GM19463 (cell line): Measurements from ENCODE around the gene KITLG.
"Not testable (repeated sequence)": the region's sequence is repeated elsewhere in the genome, so short reads cannot be mapped to it uniquely, and the experiment has no call there.

Source experiments
- ATAC-seq: cut with Tn5 transposase; IDR thresholded peaks from one replicate; pipeline ENCODE4 v1.9.1; 2021; ENCODE audit warnings: mild to moderate bottlenecking, moderate library complexity; ENCODE audit not compliant: unreplicated experiment

KITLG gene

DNA sequence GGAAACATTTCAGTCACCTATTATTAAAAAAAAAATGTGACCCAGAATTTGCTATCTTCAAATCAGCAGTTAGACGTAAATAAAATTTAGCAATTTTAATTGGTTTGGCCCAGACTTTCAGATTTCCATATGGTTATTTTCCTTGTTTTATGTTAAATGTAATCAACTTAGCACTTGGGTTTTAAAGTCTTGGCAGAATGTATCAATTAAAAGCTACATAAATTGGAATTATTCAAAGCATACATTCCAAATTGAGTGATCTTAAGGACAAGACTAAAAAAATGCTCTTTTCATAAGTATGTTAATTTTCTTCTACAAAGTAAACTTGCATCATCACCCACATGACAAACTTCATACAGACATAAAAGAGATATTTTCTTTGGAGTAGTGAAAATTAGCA is 3.4 kb downstream of the KITLG start:
- no peak for ATAC-seq

- no peak for ATAC-seq
Observed at GRCh38 chr12:88575361-88575970, 4.8 kb downstream of the KITLG start.

GRCh38 chr12:88574278-88574677 is 6.0 kb downstream of the KITLG start:
- no peak for ATAC-seq

GRCh38 chr12:88573583-88573982 is 6.7 kb downstream of the KITLG start:
- no peak for ATAC-seq

GRCh38 chr12:88572781-88573549 is 7.3 kb downstream of the KITLG start:
- ATAC-seq, result no peak

DNA sequence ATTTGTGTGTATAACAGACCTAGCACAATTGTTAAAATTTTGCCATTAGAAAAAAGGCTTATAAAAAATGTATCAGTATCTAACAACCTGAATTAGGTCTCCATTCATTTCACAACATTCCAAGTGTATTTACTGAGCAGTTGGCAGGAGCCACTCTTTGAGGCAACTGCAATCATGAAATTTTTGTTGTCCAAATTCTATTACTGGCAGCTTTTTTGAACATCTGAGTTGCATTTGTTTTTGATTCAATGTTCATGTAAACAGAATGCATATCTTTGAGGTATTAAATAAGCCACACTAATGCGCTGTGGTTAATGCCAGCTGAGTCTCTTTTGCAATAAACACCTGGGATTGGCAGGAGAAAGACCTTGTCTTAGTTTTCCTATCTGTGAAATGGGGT is 8.7 kb downstream of the KITLG start:
- no peak for ATAC-seq

DNA sequence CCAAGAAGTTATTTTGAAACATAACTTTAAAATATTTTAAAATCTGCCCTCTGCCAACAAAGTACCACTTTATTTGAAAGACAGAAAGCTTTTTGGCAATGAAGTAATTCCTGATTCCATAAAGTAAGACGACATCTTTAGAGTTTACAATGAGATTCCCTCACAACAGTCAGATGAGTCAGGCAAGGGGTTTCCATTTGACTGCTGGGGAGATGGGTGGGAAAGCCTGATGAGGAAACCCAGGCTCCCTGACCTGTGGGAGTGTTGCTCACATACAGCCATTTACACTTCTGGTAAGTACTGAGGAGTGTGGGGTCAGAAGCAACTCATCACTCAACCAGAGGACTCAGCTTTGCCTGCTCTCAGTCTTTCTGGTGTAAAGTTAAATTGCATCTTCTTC is 10.2 kb downstream of the KITLG start:
- no peak for ATAC-seq

GRCh38 chr12:88566430-88566829 is 13.8 kb downstream of the KITLG start:
- no peak for ATAC-seq

DNA sequence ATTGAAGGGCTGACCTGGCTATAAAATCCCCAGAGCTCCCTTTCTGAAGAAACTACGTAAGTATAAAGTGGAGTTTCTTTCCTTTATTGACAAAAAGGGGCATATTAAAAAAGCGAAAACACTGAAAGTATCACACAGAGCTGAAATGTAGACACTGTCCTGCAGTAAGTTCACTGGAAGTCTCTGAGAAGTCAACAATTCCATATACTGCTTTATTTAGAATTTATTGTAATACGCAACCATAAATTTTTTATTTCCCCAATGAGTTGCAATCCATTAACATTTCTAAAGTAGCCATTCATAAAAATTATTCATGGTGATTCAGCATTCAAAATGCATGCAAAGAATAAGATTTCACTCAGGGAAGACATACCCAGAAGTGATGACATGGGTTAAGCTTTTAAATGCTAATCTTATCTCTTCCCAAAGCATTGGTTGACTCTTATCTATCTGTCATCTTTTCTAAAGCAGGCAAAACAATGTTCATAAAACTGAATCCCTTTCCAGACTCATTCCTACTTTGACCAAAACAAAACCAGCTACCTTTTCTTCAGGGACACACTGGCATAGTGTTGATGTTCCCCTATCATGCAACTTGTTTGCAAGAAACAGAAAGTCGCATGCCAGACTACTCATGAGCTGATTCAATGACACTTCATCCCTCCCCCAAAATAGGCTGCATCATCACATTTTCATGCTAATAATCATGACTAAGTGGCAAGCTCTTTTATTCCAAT is 17.3 kb downstream of the KITLG start:
- no peak for ATAC-seq

DNA sequence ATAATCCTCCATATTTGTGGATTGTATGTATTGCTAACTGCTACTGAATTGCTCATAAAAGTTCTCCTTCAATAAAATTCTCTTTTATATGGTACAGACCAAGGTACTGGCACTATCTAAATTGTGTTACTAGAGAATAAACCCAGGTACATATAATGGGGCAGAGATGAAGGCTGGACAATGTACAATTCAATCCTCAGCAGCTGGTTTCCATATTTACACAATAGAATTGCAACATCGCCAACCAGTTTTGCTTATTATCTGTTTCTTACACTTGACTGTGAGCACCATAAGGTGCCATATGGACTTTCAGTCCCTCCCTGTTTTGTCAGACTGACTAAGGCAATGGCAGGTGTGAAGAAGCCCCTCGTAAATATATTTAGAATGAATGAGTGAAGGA is 18.1 kb downstream of the KITLG start:
- no peak for ATAC-seq

GRCh38 chr12:88559772-88560171 is 20.5 kb downstream of the KITLG start:
- no peak for ATAC-seq

- no peak for ATAC-seq
Observed at GRCh38 chr12:88559199-88559598, 21.1 kb downstream of the KITLG start.

DNA sequence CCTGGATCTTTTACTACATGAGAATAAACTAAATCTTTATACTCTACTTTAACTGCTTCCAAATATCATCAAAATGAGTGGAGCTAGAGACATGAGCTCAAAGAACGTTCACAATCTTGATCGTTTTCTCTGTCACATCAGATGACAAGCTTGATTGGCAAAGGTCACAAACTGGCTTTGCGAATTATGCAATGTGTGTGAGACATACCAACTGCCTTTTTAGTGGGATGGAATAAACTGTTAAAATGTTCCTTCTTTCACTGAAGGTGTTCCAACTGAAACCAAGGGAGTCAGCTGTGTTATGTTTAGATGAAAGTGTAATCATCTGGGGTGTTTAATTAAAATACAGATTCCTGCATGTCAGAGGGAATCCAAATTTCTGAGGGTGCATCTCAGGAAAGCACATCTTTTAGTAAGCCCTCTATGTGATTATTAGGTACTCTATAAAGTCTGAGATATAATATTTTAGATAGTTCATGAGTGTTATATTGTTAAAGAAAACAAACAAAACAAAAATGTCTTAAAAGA is 21.9 kb downstream of the KITLG start:
- ATAC-seq, result no peak

- no peak for ATAC-seq
Observed at GRCh38 chr12:88556213-88556774, 24.0 kb downstream of the KITLG start.

- ATAC-seq, result no peak
Observed at GRCh38 chr12:88553941-88554658, 26.2 kb downstream of the KITLG start.

DNA sequence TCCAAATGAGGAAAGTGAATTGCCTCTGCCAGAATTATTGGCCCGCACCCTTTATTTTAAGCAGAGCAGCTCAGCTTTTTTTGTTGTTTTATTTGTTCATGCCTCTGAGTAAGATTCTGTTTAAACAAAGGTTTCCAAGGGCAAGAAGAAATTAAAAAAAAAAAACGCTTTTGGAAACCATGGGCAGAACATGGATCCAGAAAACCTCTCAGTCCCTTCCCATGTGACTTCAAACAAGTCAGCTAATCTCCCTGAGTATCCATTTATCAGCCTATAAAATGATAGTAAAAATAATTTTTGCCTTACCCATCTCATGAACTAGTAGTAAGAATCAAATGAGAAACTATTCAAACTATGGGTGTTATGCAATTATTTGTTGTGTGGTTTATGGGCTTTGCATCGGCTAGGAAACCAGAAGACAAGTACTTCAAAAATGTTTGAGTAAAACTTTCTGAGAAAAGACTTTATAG is 27.6 kb downstream of the KITLG start:
- ATAC-seq, result no peak

- no peak for ATAC-seq
Observed at GRCh38 chr12:88549929-88550328, 30.3 kb downstream of the KITLG start.

DNA sequence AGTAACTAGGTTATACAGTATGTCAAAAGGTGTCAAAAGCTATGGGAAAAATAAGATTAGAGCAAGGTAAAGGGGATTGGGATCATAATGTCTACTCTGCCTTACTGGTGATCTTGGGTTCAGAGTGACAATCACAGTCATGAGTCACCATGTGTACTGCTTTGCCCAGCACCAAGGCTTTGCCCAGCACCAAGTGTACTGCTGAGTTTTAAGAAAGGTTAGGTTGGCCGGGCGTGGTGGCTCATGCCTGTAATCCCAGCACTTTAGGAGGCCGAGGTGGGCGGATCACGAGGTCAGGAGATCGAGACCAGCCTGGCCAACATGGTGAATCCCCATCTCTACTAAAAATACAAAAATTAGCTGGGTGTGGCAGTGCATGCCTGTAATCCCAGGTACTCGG is 32.3 kb downstream of the KITLG start:
- ATAC-seq, result not testable (repeated sequence)

DNA sequence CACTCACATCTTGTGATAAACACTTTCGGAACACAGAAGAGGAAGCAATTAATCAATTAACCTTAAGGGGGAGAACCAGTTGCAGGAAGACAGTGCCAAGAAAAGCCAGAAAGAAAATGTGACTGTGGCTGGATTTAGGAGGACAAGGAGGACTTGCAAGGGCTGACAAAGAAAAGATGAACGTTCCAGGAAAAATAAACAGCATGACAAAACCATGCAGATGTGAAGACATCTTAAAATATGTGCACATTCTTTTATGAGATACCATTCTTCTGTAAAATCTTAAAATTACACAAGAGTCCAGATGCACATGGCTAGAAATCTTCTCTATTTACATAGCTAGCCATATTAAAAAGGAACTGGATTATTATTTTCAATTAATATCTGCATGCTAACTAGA is 33.4 kb downstream of the KITLG start:
- no peak for ATAC-seq

GRCh38 chr12:88546226-88546625 is 34.0 kb downstream of the KITLG start:
- no peak for ATAC-seq
